GM21825 (cell line): ENCODE data around the gene MAN1A1.

Experiments
- ATAC-seq: cut with Tn5 transposase; IDR thresholded peaks from one replicate; pipeline ENCODE4 v1.9.1; 2021; ENCODE audit warnings: mild to moderate bottlenecking, moderate library complexity; ENCODE audit not compliant: unreplicated experiment

The MAN1A1 gene

GRCh38 chr6:119273272-119274196 lies 76.0 kb downstream of the MAN1A1 start:
- no peak for ATAC-seq

GRCh38 chr6:119270545-119270944 lies 79.0 kb downstream of the MAN1A1 start:
- no peak for ATAC-seq

GRCh38 chr6:119269266-119270103 lies 80.1 kb downstream of the MAN1A1 start:
- no peak for ATAC-seq

- no peak for ATAC-seq
Observed at GRCh38 chr6:119267126-119267905, 82.2 kb downstream of the MAN1A1 start.

GRCh38 chr6:119264854-119265397 lies 84.6 kb downstream of the MAN1A1 start:
- no peak for ATAC-seq

GRCh38 chr6:119262612-119263011 lies 86.9 kb downstream of the MAN1A1 start:
- no peak for ATAC-seq

- ATAC-seq: no peak
Observed at GRCh38 chr6:119261944-119262284, 87.6 kb downstream of the MAN1A1 start.

GRCh38 chr6:119259027-119259426 lies 90.5 kb downstream of the MAN1A1 start:
- no peak for ATAC-seq

GRCh38 chr6:119257726-119258125 lies 91.8 kb downstream of the MAN1A1 start:
- ATAC-seq: no peak

GRCh38 chr6:119256978-119257462 lies 92.5 kb downstream of the MAN1A1 start:
- ATAC-seq: no peak

- no peak for ATAC-seq
Observed at GRCh38 chr6:119256392-119256791, 93.2 kb downstream of the MAN1A1 start.

- no peak for ATAC-seq
Observed at GRCh38 chr6:119255492-119255891, 94.1 kb downstream of the MAN1A1 start.

GRCh38 chr6:119250036-119250435 lies 99.5 kb downstream of the MAN1A1 start:
- no peak for ATAC-seq

- no peak for ATAC-seq
Observed at GRCh38 chr6:119249319-119249718, 100.2 kb downstream of the MAN1A1 start.

GRCh38 chr6:119247504-119247903 lies 102.1 kb downstream of the MAN1A1 start:
- no peak for ATAC-seq

- no peak for ATAC-seq
Observed at GRCh38 chr6:119243657-119244056, 105.9 kb downstream of the MAN1A1 start.

- no peak for ATAC-seq
Observed at GRCh38 chr6:119243037-119243436, 106.5 kb downstream of the MAN1A1 start.

GRCh38 chr6:119241540-119242309 lies 107.8 kb downstream of the MAN1A1 start:
- ATAC-seq: no peak

GRCh38 chr6:119241111-119241465 lies 108.5 kb downstream of the MAN1A1 start:
- ATAC-seq: peak; percentile 67
